ENCODE measurements around the gene R3HDM2. TPM values are rescaled to one million over a fixed set of nuclear protein-coding genes. Genes with fewer than 3 reads are reported as not detected.

R3HDM2 gene
- total and polyA plus RNA-seq, 2 donors (not counting 1 experiment from before 2014, with no cell fraction given) = 104 to 129 TPM

- ATAC-seq (ENCODE audit: low read depth) (no peak), DNase-seq (no peak)
- H3K4me2 ChIP-seq (replicated peaks; ENCODE audit: low read depth, low read length, poor library complexity, severe bottlenecking) = no peak overlapping the region
- H3K9ac ChIP-seq (ENCODE audit: low read length) = no peak overlapping the region
- H3K27ac ChIP-seq (ENCODE audit: low read length in 2 of 2) = no peak overlapping the region
- no peak overlapping the region for H3K4me3 ChIP-seq (ENCODE audit: control extremely low read depth in 1 of 5, extremely low read depth in 1 of 5, insufficient read depth in 1 of 5, low read depth in 2 of 5, low read length in 4 of 5)
- peaks cover 0 to 2% of the 10 kb centered on the region in 2 donors for H3K4me1 ChIP-seq (ENCODE audit: control insufficient read depth in 2 of 2, insufficient read depth in 2 of 2, low read length in 2 of 2)
- H3K9me3 Mint-ChIP-seq (ENCODE audit: insufficient read depth) = no peaks in the 10 kb centered on the region
- intact Hi-C loops (cut with micrococcal nuclease) = no loop called here
- ChIA-PET POLR2A (interaction anchor here (0.6 kb wide), 1 partner anchor 140 kb away, joined by 3 read pairs; no protein-coding TSS in a partner anchor), CTCF (interaction anchor here (1.3 kb wide), 1 partner anchor 12 kb away, joined by 3 read pairs; no protein-coding TSS in a partner anchor)
- WGBS (ENCODE audit: insufficient coverage) = 94% methylated on average over 4 of the region's 9 CpGs
- H3K27ac Mint-ChIP-seq = no peak overlapping the region
- H4K20me1 ChIP-seq (ENCODE audit: control insufficient read depth, insufficient read depth, low read length, poor library complexity, severe bottlenecking) = peaks cover 51% of the 10 kb centered on the region
- H3K27me3 ChIP-seq (replicated peaks in 1 of 4; ENCODE audit: control extremely low read depth in 1 of 4, control insufficient read depth in 3 of 4, insufficient read depth in 4 of 4, low read length in 3 of 4) = no peaks in the 10 kb centered on the region
- H3K4me1 Mint-ChIP-seq = peaks cover 36% of the 10 kb centered on the region
- H3K4me3 Mint-ChIP-seq = no peak overlapping the region
- H3K9me3 ChIP-seq (ENCODE audit: control extremely low read depth in 1 of 3, control insufficient read depth in 2 of 3, insufficient read depth in 1 of 3, low read length in 2 of 3) = no peaks in the 10 kb centered on the region
- no peaks in the 10 kb centered on the region for H3K27me3 Mint-ChIP-seq
- peaks cover 97% of the 10 kb centered on the region for H3K79me2 ChIP-seq (ENCODE audit: control insufficient read depth, insufficient read depth, low read length)
- TF ChIP-seq EZH2 (IDR thresholded peaks at IDR 0.05; ENCODE audit: borderline replicate concordance, insufficient read depth, low read depth, low read length, poor library complexity, severe bottlenecking) (no peak), CTCF (IDR thresholded peaks at IDR 0.05) (no peak)
- peaks cover 11 to 16% of the 10 kb centered on the region in 2 experiments for H3K36me3 ChIP-seq (replicated peaks in 1 of 2; ENCODE audit: control extremely low read depth in 1 of 2, control insufficient read depth in 1 of 2, extremely low read depth in 1 of 2, insufficient read depth in 2 of 2, low read length in 1 of 2)
- H2AFZ ChIP-seq (ENCODE audit: insufficient read depth, low read depth, low read length, poor library complexity, severe bottlenecking) = no peak overlapping the region
These were observed 12.6 kb downstream of the R3HDM2 start for GRCh38 chr12:57418255-57418654.

DNA sequence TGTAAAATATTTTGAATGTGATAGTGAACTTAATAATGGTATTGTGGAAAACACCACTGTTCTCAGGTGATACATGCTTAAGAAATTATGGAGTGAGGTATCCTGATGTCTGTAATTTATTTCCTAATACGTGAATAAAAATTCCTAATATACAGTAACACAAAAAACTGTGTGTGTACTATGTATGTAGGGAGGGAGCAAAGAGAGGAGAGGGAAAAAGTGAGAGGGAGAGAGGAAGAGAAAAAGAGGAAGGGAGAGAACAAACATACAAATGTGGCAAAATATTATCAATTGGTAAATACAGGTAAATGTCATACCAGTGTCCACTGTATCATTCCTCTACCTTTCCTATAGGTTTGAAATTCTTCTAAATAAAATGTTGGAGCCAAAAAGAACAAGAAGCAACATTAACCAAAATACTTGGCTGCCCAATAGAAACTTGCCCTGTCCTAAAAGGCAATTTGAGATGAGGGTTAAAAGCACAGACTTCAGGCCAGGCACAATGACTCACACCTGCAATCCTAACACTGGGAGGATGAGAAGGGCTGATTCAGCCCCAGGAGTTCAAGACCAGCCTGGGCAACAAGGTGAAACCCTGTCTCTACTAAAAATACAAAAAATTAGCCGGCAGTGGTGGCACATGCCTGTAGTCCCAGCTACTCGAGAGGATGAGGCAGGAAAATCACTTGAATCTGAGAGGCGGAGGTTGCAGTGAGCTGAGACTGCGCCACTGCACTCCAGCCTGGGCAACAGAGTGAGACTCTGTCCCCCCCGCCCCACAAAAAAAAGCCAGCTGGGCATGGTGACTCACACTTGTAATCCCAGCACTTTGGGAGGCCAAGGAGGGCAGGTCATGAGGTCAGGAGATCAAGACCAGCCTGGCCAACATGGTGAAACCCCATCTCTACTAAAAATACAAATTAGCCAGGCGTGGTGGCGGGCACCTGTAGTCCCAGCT, 14.5 kb downstream of the R3HDM2 start:
- ATAC-seq (ENCODE audit: low read depth) = no peak

More for the DNA sequence above, 14.5 kb downstream of the R3HDM2 start:
- Histone ChIP-seq H3K4me1 (ENCODE audit: control insufficient read depth in 2 of 2, insufficient read depth in 2 of 2, low read length in 2 of 2) (peaks cover 0 to 2% of the 10 kb centered on the region in 2 donors), H4K20me1 (ENCODE audit: control insufficient read depth, insufficient read depth, low read length, poor library complexity, severe bottlenecking) (peaks cover 51% of the 10 kb centered on the region), H3K36me3 (replicated peaks in 1 of 2; ENCODE audit: control extremely low read depth in 1 of 2, control insufficient read depth in 1 of 2, extremely low read depth in 1 of 2, insufficient read depth in 2 of 2, low read length in 1 of 2) (peaks cover 7 to 14% of the 10 kb centered on the region in 2 experiments), H3K79me2 (ENCODE audit: control insufficient read depth, insufficient read depth, low read length) (peaks cover 94% of the 10 kb centered on the region), H3K9me3 (ENCODE audit: control extremely low read depth in 1 of 3, control insufficient read depth in 2 of 3, insufficient read depth in 1 of 3, low read length in 2 of 3) (no peaks in the 10 kb centered on the region), H3K27me3 (replicated peaks in 1 of 4; ENCODE audit: control extremely low read depth in 1 of 4, control insufficient read depth in 3 of 4, insufficient read depth in 4 of 4, low read length in 3 of 4) (no peaks in the 10 kb centered on the region), H3K4me3 (ENCODE audit: control extremely low read depth in 1 of 5, extremely low read depth in 1 of 5, insufficient read depth in 1 of 5, low read depth in 2 of 5, low read length in 4 of 5) (no peak overlapping the region), H3K27ac (ENCODE audit: low read length in 2 of 2) (no peak overlapping the region), H2AFZ (ENCODE audit: insufficient read depth, low read depth, low read length, poor library complexity, severe bottlenecking) (no peak overlapping the region), H3K9ac (ENCODE audit: low read length) (no peak overlapping the region), H3K4me2 (replicated peaks; ENCODE audit: low read depth, low read length, poor library complexity, severe bottlenecking) (no peak overlapping the region)
- Mint-ChIP-seq H3K27ac (no peak overlapping the region), H3K27me3 (no peaks in the 10 kb centered on the region), H3K9me3 (ENCODE audit: insufficient read depth) (no peaks in the 10 kb centered on the region), H3K4me1 (peaks cover 42% of the 10 kb centered on the region), H3K4me3 (no peak overlapping the region)
- DNase-seq = no peak
- TF ChIP-seq EZH2 (IDR thresholded peaks at IDR 0.05; ENCODE audit: borderline replicate concordance, insufficient read depth, low read depth, low read length, poor library complexity, severe bottlenecking) (no peak), CTCF (IDR thresholded peaks at IDR 0.05) (no peak)
- intact Hi-C loops (cut with micrococcal nuclease) = no loop called here
- CTCF ChIA-PET = interaction anchor here (0.8 kb wide), 1 partner anchor 173 kb away, joined by 3 read pairs; no protein-coding TSS in a partner anchor
- POLR2A ChIA-PET = no interaction called here
- 96% methylated on average over 7 of the region's 8 CpGs for WGBS (ENCODE audit: insufficient coverage)

Measured in B cell (primary cell).